Measurements from ENCODE around the gene TRIM5.

The TRIM5 gene

GRCh38 chr11:5679811-5680210 lies 5.1 kb downstream of the TRIM5 start:
- Mint-ChIP-seq H3K4me3 (no peak overlapping the region), H3K27me3 (ENCODE audit: low read depth, poor library complexity) (no peaks in the 10 kb centered on the region), H3K27ac (no peak overlapping the region), H3K4me1 (peaks cover 15% of the 10 kb centered on the region), H3K9me3 (peaks cover 39% of the 10 kb centered on the region), H3K36me3 (ENCODE audit: low read depth) (peaks cover 81% of the 10 kb centered on the region)
- TF ChIP-seq, protein P1, sequence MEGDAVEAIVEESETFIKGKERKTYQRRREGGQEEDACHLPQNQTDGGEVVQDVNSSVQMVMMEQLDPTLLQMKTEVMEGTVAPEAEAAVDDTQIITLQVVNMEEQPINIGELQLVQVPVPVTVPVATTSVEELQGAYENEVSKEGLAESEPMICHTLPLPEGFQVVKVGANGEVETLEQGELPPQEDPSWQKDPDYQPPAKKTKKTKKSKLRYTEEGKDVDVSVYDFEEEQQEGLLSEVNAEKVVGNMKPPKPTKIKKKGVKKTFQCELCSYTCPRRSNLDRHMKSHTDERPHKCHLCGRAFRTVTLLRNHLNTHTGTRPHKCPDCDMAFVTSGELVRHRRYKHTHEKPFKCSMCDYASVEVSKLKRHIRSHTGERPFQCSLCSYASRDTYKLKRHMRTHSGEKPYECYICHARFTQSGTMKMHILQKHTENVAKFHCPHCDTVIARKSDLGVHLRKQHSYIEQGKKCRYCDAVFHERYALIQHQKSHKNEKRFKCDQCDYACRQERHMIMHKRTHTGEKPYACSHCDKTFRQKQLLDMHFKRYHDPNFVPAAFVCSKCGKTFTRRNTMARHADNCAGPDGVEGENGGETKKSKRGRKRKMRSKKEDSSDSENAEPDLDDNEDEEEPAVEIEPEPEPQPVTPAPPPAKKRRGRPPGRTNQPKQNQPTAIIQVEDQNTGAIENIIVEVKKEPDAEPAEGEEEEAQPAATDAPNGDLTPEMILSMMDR (IDR thresholded peaks at IDR 0.05) = no peak
- DNase-seq = no peak

DNA sequence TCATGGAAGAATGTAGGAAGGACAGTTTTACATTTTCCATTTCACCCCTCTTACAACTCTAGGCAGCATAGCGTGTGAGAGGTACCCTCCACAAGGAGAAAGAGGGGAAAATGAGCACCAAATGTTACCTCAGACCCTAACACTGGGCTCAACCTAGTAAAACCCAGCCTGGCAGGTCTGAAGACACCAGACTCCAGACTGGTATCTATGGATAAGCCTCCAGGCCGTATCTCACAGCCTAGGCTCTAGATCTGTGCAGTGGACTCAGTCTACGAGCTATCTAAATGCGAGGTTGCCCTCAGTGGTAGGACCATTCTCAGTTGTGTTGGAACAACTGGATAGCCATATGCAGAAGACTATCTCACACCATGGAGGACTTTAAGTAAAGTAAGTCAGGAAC lies 10.5 kb downstream of the TRIM5 start:
- TF ChIP-seq, protein P1 (IDR thresholded peaks at IDR 0.05) = no peak
- Mint-ChIP-seq H3K4me1 (no peaks in the 10 kb centered on the region), H3K9me3 (peaks cover 35% of the 10 kb centered on the region), H3K4me3 (no peak overlapping the region), H3K36me3 (ENCODE audit: low read depth) (peaks cover 88% of the 10 kb centered on the region), H3K27ac (no peak overlapping the region), H3K27me3 (ENCODE audit: low read depth, poor library complexity) (no peaks in the 10 kb centered on the region)
- DNase-seq = no peak

DNA sequence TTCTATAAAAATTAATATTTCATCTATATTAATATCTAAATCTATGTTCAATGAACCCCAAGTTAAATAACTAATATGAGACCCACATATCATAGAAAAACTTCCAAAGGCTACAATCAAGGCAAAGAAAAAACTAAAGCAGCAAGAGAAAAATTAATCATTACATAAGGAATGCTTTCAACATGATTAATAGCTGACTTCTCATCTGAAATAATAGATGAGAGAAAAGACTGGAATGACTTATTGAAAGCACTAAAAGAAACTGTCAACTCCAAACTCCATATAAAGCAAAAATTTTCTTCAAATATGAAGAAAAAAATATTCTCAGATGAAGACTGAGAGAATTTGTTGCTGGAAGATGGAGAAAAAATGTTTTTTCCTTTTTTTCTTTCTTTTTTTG lies 13.0 kb downstream of the TRIM5 start:
- DNase-seq = no peak
- Mint-ChIP-seq H3K36me3 (ENCODE audit: low read depth) (peaks cover 80% of the 10 kb centered on the region), H3K9me3 (peaks cover 21% of the 10 kb centered on the region), H3K4me1 (no peaks in the 10 kb centered on the region), H3K27ac (no peak overlapping the region), H3K4me3 (no peak overlapping the region), H3K27me3 (ENCODE audit: low read depth, poor library complexity) (no peaks in the 10 kb centered on the region)
- TF ChIP-seq, protein P1 (IDR thresholded peaks at IDR 0.05) = no peak

GRCh38 chr11:5666402-5666793 lies 18.5 kb downstream of the TRIM5 start:
- TF ChIP-seq, protein P1 (IDR thresholded peaks at IDR 0.05) = no peak
- no peaks in the 10 kb centered on the region for H3K27me3 Mint-ChIP-seq (ENCODE audit: low read depth, poor library complexity)
- peaks cover 18% of the 10 kb centered on the region for H3K4me1 Mint-ChIP-seq
- no peak overlapping the region for H3K4me3 Mint-ChIP-seq
- H3K36me3 Mint-ChIP-seq (ENCODE audit: low read depth) = peaks cover 76% of the 10 kb centered on the region
- no peak for DNase-seq
- H3K27ac Mint-ChIP-seq = no peak overlapping the region
- H3K9me3 Mint-ChIP-seq = no peaks in the 10 kb centered on the region

DNA sequence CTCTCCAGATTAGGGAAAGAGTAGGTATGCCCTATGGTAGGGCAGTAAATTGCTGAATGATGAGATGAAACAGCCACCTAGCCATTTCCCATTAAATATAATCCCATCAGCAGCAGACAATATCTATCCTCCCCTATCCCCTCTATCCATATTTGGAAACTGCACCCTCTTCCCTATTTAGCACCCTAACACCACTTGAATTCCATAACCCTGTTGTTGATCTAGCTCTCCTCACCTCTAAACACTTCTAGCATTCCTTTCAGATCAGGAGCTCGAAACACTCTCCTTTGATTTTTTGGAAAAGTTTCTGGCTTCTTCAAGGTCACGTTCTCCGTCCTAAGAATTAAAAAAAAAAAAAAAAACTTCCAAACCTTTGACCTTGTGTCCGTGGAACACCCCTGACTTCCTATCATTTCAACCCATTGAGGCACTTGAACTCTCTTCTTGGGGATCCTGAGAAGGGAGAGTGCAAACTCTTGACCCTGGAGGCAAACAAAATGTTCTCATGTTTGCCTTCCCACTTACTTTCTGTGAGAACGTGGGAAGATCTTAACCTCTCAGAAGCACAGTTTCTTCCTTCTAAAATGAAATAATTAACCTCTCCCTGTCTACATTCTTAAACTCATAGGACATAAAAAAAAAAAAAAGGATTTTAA lies 19.0 kb downstream of the TRIM5 start:
- no peak overlapping the region for H3K4me3 Mint-ChIP-seq
- no peaks in the 10 kb centered on the region for H3K27me3 Mint-ChIP-seq (ENCODE audit: low read depth, poor library complexity)
- H3K4me1 Mint-ChIP-seq = peaks cover 21% of the 10 kb centered on the region
- TF ChIP-seq, protein P1 (IDR thresholded peaks at IDR 0.05) = no peak
- DNase-seq = no peak
- H3K27ac Mint-ChIP-seq = no peak overlapping the region
- no peaks in the 10 kb centered on the region for H3K9me3 Mint-ChIP-seq
- peaks cover 75% of the 10 kb centered on the region for H3K36me3 Mint-ChIP-seq (ENCODE audit: low read depth)

DNA sequence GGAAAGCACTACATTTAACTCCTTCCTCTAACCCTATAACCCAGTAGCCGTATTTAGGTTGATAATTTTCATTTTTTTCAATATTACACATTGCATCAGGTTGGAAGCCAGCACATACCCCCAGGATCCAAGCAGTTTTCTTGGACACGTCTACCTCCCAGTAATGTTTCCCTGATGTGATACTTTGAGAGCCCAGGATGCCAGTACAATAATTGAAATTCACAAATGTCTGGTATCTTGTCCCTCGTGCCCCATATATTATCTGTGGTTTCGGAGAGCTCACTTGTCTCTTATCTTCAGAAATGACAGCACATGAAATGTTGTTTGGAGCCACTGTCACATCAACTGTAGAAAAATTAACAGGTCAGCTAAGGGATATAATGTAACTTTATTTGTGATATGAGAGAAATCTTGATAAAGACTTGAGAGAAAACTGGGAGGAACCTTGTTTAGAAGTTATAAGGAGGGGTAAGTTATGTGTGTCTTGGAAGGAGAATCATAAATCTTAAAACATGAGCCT lies 19.8 kb downstream of the TRIM5 start:
- Mint-ChIP-seq H3K4me3 (no peak overlapping the region), H3K27ac (no peak overlapping the region), H3K4me1 (peaks cover 21% of the 10 kb centered on the region), H3K27me3 (ENCODE audit: low read depth, poor library complexity) (no peaks in the 10 kb centered on the region), H3K36me3 (ENCODE audit: low read depth) (peaks cover 67% of the 10 kb centered on the region), H3K9me3 (no peaks in the 10 kb centered on the region)
- DNase-seq = no peak
- TF ChIP-seq, protein P1 (IDR thresholded peaks at IDR 0.05) = no peak

Data from nephron progenitor cell (in vitro differentiated cells).